ENCODE measurements around the gene GCSAM.

GCSAM gene

GRCh38 chr3:112122870-112123269, 10.2 kb downstream of the GCSAM start:
- Mint-ChIP-seq H3K27me3 (ENCODE audit: low read depth) (no peaks in the 10 kb centered on the region), H3K9me3 (no peaks in the 10 kb centered on the region), H3K4me1 (ENCODE audit: low read depth) (peaks cover 47% of the 10 kb centered on the region), H3K27ac (no peak overlapping the region), H3K36me3 (ENCODE audit: low read depth) (peaks cover 40% of the 10 kb centered on the region), H3K4me3 (no peak overlapping the region)

GRCh38 chr3:112121577-112122547, 11.2 kb downstream of the GCSAM start:
- Mint-ChIP-seq H3K27ac (no peak overlapping the region), H3K27me3 (ENCODE audit: low read depth) (no peaks in the 10 kb centered on the region), H3K4me3 (no peak overlapping the region), H3K9me3 (no peaks in the 10 kb centered on the region), H3K4me1 (ENCODE audit: low read depth) (peaks cover 38% of the 10 kb centered on the region), H3K36me3 (ENCODE audit: low read depth) (peaks cover 45% of the 10 kb centered on the region)

GRCh38 chr3:112119962-112120836, 12.8 kb downstream of the GCSAM start:
- H3K27me3 Mint-ChIP-seq (ENCODE audit: low read depth): no peaks in the 10 kb centered on the region
- peaks cover 24% of the 10 kb centered on the region for H3K4me1 Mint-ChIP-seq (ENCODE audit: low read depth)
- peak overlapping the region; percentile 55 for H3K27ac Mint-ChIP-seq
- peaks cover 38% of the 10 kb centered on the region for H3K36me3 Mint-ChIP-seq (ENCODE audit: low read depth)
- no peaks in the 10 kb centered on the region for H3K9me3 Mint-ChIP-seq
- H3K4me3 Mint-ChIP-seq: peak overlapping the region; percentile 4

GRCh38 chr3:112117841-112118571, 15.0 kb downstream of the GCSAM start:
- no peak overlapping the region for H3K4me3 Mint-ChIP-seq
- peaks cover 29% of the 10 kb centered on the region for H3K36me3 Mint-ChIP-seq (ENCODE audit: low read depth)
- H3K27me3 Mint-ChIP-seq (ENCODE audit: low read depth): no peaks in the 10 kb centered on the region
- H3K27ac Mint-ChIP-seq: no peak overlapping the region
- no peaks in the 10 kb centered on the region for H3K9me3 Mint-ChIP-seq
- peaks cover 32% of the 10 kb centered on the region for H3K4me1 Mint-ChIP-seq (ENCODE audit: low read depth)

GRCh38 chr3:112117415-112117814, 15.6 kb downstream of the GCSAM start:
- H3K9me3 Mint-ChIP-seq: no peaks in the 10 kb centered on the region
- H3K4me3 Mint-ChIP-seq: no peak overlapping the region
- H3K4me1 Mint-ChIP-seq (ENCODE audit: low read depth): peaks cover 33% of the 10 kb centered on the region

GRCh38 chr3:112116748-112117186, 16.3 kb downstream of the GCSAM start:
- Mint-ChIP-seq H3K27ac (no peak overlapping the region), H3K9me3 (no peaks in the 10 kb centered on the region), H3K4me3 (no peak overlapping the region)

More at GRCh38 chr3:112117415-112117814, 15.6 kb downstream of the GCSAM start:
- H3K27me3 Mint-ChIP-seq (ENCODE audit: low read depth): no peaks in the 10 kb centered on the region
- no peak overlapping the region for H3K27ac Mint-ChIP-seq
- peaks cover 28% of the 10 kb centered on the region for H3K36me3 Mint-ChIP-seq (ENCODE audit: low read depth)

GRCh38 chr3:112115806-112116383, 17.2 kb downstream of the GCSAM start:
- H3K4me1 Mint-ChIP-seq (ENCODE audit: low read depth): peaks cover 30% of the 10 kb centered on the region
- H3K4me3 Mint-ChIP-seq: no peak overlapping the region
- H3K9me3 Mint-ChIP-seq: no peaks in the 10 kb centered on the region
- no peak overlapping the region for H3K27ac Mint-ChIP-seq
- peaks cover 27% of the 10 kb centered on the region for H3K36me3 Mint-ChIP-seq (ENCODE audit: low read depth)
- H3K27me3 Mint-ChIP-seq (ENCODE audit: low read depth): no peaks in the 10 kb centered on the region

More at GRCh38 chr3:112116748-112117186, 16.3 kb downstream of the GCSAM start:
- Mint-ChIP-seq H3K4me1 (ENCODE audit: low read depth) (peaks cover 33% of the 10 kb centered on the region), H3K36me3 (ENCODE audit: low read depth) (peaks cover 27% of the 10 kb centered on the region), H3K27me3 (ENCODE audit: low read depth) (no peaks in the 10 kb centered on the region)

- Mint-ChIP-seq H3K4me3 (no peak overlapping the region), H3K9me3 (no peaks in the 10 kb centered on the region), H3K27ac (peak overlapping the region; percentile 42), H3K36me3 (ENCODE audit: low read depth) (peaks cover 32% of the 10 kb centered on the region), H3K27me3 (ENCODE audit: low read depth) (no peaks in the 10 kb centered on the region), H3K4me1 (ENCODE audit: low read depth) (peaks cover 26% of the 10 kb centered on the region)
Measured at GRCh38 chr3:112115161-112115739, 17.8 kb downstream of the GCSAM start.

GRCh38 chr3:112114576-112115160, 18.4 kb downstream of the GCSAM start:
- Mint-ChIP-seq H3K9me3 (no peaks in the 10 kb centered on the region), H3K4me3 (no peak overlapping the region), H3K36me3 (ENCODE audit: low read depth) (peaks cover 34% of the 10 kb centered on the region), H3K4me1 (ENCODE audit: low read depth) (peaks cover 22% of the 10 kb centered on the region), H3K27ac (no peak overlapping the region), H3K27me3 (ENCODE audit: low read depth) (no peaks in the 10 kb centered on the region)

GRCh38 chr3:112111785-112112402, 21.2 kb downstream of the GCSAM start:
- H3K27me3 Mint-ChIP-seq (ENCODE audit: low read depth): no peaks in the 10 kb centered on the region
- no peak overlapping the region for H3K4me3 Mint-ChIP-seq
- H3K27ac Mint-ChIP-seq: no peak overlapping the region
- peaks cover 23% of the 10 kb centered on the region for H3K36me3 Mint-ChIP-seq (ENCODE audit: low read depth)
- H3K9me3 Mint-ChIP-seq: no peaks in the 10 kb centered on the region
- peaks cover 9% of the 10 kb centered on the region for H3K4me1 Mint-ChIP-seq (ENCODE audit: low read depth)

GRCh38 chr3:112109322-112109721, 23.7 kb downstream of the GCSAM start:
- Mint-ChIP-seq H3K27me3 (ENCODE audit: low read depth) (no peaks in the 10 kb centered on the region), H3K4me1 (ENCODE audit: low read depth) (peaks cover 7% of the 10 kb centered on the region), H3K9me3 (no peaks in the 10 kb centered on the region), H3K4me3 (no peak overlapping the region), H3K27ac (no peak overlapping the region), H3K36me3 (ENCODE audit: low read depth) (peaks cover 24% of the 10 kb centered on the region)

GRCh38 chr3:112104774-112105173, 28.3 kb downstream of the GCSAM start:
- H3K36me3 Mint-ChIP-seq (ENCODE audit: low read depth): peaks cover 15% of the 10 kb centered on the region
- no peak overlapping the region for H3K27ac Mint-ChIP-seq
- H3K27me3 Mint-ChIP-seq (ENCODE audit: low read depth): no peaks in the 10 kb centered on the region
- no peaks in the 10 kb centered on the region for H3K9me3 Mint-ChIP-seq
- peaks cover 3% of the 10 kb centered on the region for H3K4me1 Mint-ChIP-seq (ENCODE audit: low read depth)
- H3K4me3 Mint-ChIP-seq: no peak overlapping the region

GRCh38 chr3:112101916-112102315, 31.1 kb downstream of the GCSAM start:
- Mint-ChIP-seq H3K4me1 (ENCODE audit: low read depth) (peaks cover 14% of the 10 kb centered on the region), H3K36me3 (ENCODE audit: low read depth) (peaks cover 18% of the 10 kb centered on the region), H3K27ac (no peak overlapping the region), H3K9me3 (no peaks in the 10 kb centered on the region), H3K27me3 (ENCODE audit: low read depth) (no peaks in the 10 kb centered on the region), H3K4me3 (no peak overlapping the region)
